HEK293 (cell line): ENCODE measurements around the gene IWS1.

ENCODE experiments used
- HOXA7 ChIP-seq: sonication (generic); formaldehyde crosslinking; IDR thresholded peaks from 2 replicates; pipeline ENCODE4 v1.8.1; 2022; ENCODE audit warnings: missing genetic modification reagents, borderline replicate concordance
- KLF9 ChIP-seq: fragments of 450-650 bp; formaldehyde crosslinking; IDR thresholded peaks from 2 replicates; pipeline ENCODE4 v1.5.1; 2016; ENCODE audit warnings: missing biosample characterization, missing genetic modification characterization, low read depth
- ZNF274 ChIP-seq, 2 experiments: fragments of 200-500 bp in 1 of 2; fragments of 450-650 bp in 1 of 2; sonication (Bioruptor generic) in 1 of 2; formaldehyde crosslinking in 1 of 2; IDR thresholded peaks; 2 replicates each; pipeline versions ENCODE4 v1.5.1 to v1.6.1; 2014 to 2016; ENCODE audit warnings: borderline replicate concordance in 1 of 2, inconsistent platforms in 1 of 2, low read length in 1 of 2, missing biosample characterization in 1 of 2, missing genetic modification characterization in 1 of 2
- TF ChIP-seq, protein P1 (sequence below): fragments of 450-650 bp; formaldehyde crosslinking; IDR thresholded peaks from 2 replicates; pipeline ENCODE4 v1.5.1; 2016; ENCODE audit warnings: missing biosample characterization, missing genetic modification characterization

DNA sequence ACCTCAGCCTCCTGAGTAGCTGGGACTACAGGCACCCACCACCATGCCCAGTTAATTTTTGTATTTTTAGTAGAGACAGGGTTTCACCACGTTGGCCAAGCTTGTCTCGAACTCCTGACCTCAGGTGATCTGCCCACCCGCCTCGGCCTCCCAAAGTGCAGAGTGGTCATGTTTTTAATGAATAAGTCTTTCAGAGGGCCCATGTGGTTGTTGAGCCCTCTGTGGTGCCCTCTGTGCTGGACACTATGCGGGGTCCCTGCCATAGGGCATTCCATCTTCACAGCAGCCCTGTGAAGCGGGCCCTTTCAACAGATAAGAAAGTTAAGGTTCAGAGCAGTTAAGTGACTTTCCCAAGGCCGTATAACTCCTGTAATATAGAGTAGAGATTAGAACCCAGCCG, 35.1 kb upstream of the IWS1 start:
- TF ChIP-seq KLF9 (no peak), HOXA7 (CRISPR knock-in tag) (no peak), ZNF274 (IDR thresholded peaks at IDR 0.05; ENCODE audit: low read length) (no peak), ZNF274 (tag by site-specific recombination; IDR thresholded peaks at IDR 0.05; ENCODE audit: borderline replicate concordance) (no peak)
- TF ChIP-seq, protein P1, sequence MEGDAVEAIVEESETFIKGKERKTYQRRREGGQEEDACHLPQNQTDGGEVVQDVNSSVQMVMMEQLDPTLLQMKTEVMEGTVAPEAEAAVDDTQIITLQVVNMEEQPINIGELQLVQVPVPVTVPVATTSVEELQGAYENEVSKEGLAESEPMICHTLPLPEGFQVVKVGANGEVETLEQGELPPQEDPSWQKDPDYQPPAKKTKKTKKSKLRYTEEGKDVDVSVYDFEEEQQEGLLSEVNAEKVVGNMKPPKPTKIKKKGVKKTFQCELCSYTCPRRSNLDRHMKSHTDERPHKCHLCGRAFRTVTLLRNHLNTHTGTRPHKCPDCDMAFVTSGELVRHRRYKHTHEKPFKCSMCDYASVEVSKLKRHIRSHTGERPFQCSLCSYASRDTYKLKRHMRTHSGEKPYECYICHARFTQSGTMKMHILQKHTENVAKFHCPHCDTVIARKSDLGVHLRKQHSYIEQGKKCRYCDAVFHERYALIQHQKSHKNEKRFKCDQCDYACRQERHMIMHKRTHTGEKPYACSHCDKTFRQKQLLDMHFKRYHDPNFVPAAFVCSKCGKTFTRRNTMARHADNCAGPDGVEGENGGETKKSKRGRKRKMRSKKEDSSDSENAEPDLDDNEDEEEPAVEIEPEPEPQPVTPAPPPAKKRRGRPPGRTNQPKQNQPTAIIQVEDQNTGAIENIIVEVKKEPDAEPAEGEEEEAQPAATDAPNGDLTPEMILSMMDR (tag by site-specific recombination): no peak
